Tibial artery (tissue), 4 donors: Measurements from ENCODE around the gene VPS26B.
"Not testable (repeated sequence)": the region's sequence is repeated elsewhere in the genome, so short reads cannot be mapped to it uniquely, and the experiment has no call there.

Source experiments
- DNase-seq, 2 donors: peaks; one replicate each; pipeline ENCODE4 v3.0.0-alpha.2; 2019
- H3K27ac ChIP-seq, 2 donors: fragments of 200-600 bp; sonication (generic) in 1 of 2; 1 replicate in 1 of 2; 2 replicates in 1 of 2; pipeline ENCODE4 v1.5.1; 2018 to 2019; ENCODE audit warnings: mild to moderate bottlenecking in 1 of 2
- H3K27me3 ChIP-seq, 2 donors: fragments of 200-600 bp; sonication (generic) in 1 of 2; one replicate each; pipeline versions ENCODE4 v1.5.1 to v1.6.0; 2016 to 2019
- H3K36me3 ChIP-seq, 3 donors: fragments of 200-600 bp; sonication (generic) in 2 of 3; one replicate each; pipeline ENCODE4 v1.5.1; 2016 to 2019; ENCODE audit warnings: mild to moderate bottlenecking in 2 of 3
- H3K4me1 ChIP-seq, 4 donors: fragments of 200-600 bp; sonication (generic) in 2 of 4; 1 replicate in 3 of 4; 2 replicates in 1 of 4; pipeline ENCODE4 v1.5.1; 2016 to 2019
- H3K4me3 ChIP-seq, 2 donors: fragments of 200-600 bp; sonication (generic) in 1 of 2; 1 replicate in 1 of 2; 2 replicates in 1 of 2; pipeline ENCODE4 v1.5.1; 2018 to 2019; ENCODE audit warnings: mild to moderate bottlenecking in 2 of 2
- H3K9me3 ChIP-seq, 3 donors: fragments of 200-600 bp; sonication (generic) in 1 of 3; one replicate each; pipeline ENCODE4 v1.5.1; 2016 to 2019
- intact Hi-C: fragments of 100-400 bp; cut with DNase I; formaldehyde crosslinking; loops from one replicate; pipeline ENCODE4 v1.15.0; 2023; ENCODE audit warnings: low total_unique reads
- TF ChIP-seq, protein P1 (sequence below), 2 experiments: fragments of 200-600 bp in 1 of 2; fragments of 450-650 bp in 1 of 2; IDR thresholded peaks; one replicate each; pipeline ENCODE4 v1.5.1; 2017 to 2019; ENCODE audit warnings: antibody characterized with exemption in 2 of 2, mild to moderate bottlenecking in 1 of 2, moderate library complexity in 1 of 2

Gene VPS26B

GRCh38 chr11:134252346-134253187 is 28.1 kb downstream of the VPS26B start:
- peaks cover 27 to 49% (median 31%) of the 10 kb centered on the region in 3 donors for H3K36me3 ChIP-seq
- peak in 1 of 2 donors; percentile 36 for DNase-seq
- H3K4me3 ChIP-seq = peak overlapping the region; percentile 77 to 97
- TF ChIP-seq, protein P1, sequence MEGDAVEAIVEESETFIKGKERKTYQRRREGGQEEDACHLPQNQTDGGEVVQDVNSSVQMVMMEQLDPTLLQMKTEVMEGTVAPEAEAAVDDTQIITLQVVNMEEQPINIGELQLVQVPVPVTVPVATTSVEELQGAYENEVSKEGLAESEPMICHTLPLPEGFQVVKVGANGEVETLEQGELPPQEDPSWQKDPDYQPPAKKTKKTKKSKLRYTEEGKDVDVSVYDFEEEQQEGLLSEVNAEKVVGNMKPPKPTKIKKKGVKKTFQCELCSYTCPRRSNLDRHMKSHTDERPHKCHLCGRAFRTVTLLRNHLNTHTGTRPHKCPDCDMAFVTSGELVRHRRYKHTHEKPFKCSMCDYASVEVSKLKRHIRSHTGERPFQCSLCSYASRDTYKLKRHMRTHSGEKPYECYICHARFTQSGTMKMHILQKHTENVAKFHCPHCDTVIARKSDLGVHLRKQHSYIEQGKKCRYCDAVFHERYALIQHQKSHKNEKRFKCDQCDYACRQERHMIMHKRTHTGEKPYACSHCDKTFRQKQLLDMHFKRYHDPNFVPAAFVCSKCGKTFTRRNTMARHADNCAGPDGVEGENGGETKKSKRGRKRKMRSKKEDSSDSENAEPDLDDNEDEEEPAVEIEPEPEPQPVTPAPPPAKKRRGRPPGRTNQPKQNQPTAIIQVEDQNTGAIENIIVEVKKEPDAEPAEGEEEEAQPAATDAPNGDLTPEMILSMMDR (IDR thresholded peaks at IDR 0.05) = no peak
- H3K27ac ChIP-seq = peak overlapping the region; percentile 73 to 74
- H3K27me3 ChIP-seq = no peaks in the 10 kb centered on the region
- H3K9me3 ChIP-seq = no peaks in the 10 kb centered on the region
- H3K4me1 ChIP-seq = peaks cover 0 to 30% (median 22%) of the 10 kb centered on the region in 4 donors
- intact Hi-C loops = loop anchor here (2.0 kb wide), 1 partner anchor 28 kb away; the partner anchor contains the start of gene VPS26B

DNA sequence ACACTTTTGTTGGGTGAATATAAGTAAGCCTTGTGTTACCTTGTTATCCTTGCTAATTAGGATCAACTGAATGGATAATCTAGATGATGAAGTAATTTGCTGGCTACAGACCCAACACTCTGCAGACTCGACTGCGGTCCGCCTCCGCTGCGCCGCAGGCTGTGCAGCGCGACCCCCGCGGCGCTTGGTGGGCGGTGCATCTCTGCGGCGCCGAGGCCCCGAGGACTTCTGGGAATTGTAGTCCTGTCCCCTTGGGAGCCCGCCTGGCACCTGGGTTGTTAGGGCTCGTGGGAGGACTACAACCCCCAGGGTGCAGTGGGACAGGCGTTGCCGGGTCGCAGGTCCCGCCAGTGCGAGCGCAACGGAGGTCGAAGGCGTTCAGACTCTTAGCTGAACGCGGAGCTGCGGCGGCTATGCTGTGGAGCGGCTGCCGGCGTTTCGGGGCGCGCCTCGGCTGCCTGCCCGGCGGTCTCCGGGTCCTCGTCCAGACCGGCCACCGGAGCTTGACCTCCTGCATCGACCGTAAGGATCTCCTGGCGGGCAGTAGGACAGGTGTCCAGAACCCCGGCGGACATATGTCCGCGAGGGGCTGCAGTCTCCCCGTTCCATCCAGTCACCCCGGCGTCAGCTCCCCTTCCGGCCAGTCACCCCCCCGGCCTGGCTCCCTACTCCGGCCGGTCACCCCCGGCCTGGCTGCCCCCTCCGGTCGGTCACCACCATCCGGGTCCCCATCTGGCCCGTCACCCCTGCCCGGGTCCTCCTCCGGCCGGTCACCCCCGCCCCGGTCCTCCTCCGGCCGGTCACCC is 28.9 kb downstream of the VPS26B start, which contains the start of the genes ACAD8 and THYN1:
Gene ACAD8 (plus strand): TSS at position 381 of the 806 bp plus-strand sequence. CDS start 33 bp downstream, at position 414.
Gene THYN1 (minus strand): TSS at position 165 of the 806 bp plus-strand sequence. CDS start 470 bp downstream, outside the sequence.
- peaks cover 22 to 49% (median 29%) of the 10 kb centered on the region in 3 donors for H3K36me3 ChIP-seq
- intact Hi-C loops = loop anchor here (2.0 kb wide), 1 partner anchor 29 kb away; the partner anchor contains the start of gene VPS26B
- H3K4me3 ChIP-seq = peak within 1 kb of the TSS; percentile 77 to 97
- no peaks in the 10 kb centered on the region for H3K27me3 ChIP-seq
- peak; percentile 96 to 98 for DNase-seq
- peaks cover 0 to 30% (median 22%) of the 10 kb centered on the region in 4 donors for H3K4me1 ChIP-seq
- H3K27ac ChIP-seq = peak within 1 kb of the TSS; percentile 73 to 74
- TF ChIP-seq, protein P1 (IDR thresholded peaks at IDR 0.05) = peak; percentile 34 to 55
- H3K9me3 ChIP-seq = no peaks in the 10 kb centered on the region

DNA sequence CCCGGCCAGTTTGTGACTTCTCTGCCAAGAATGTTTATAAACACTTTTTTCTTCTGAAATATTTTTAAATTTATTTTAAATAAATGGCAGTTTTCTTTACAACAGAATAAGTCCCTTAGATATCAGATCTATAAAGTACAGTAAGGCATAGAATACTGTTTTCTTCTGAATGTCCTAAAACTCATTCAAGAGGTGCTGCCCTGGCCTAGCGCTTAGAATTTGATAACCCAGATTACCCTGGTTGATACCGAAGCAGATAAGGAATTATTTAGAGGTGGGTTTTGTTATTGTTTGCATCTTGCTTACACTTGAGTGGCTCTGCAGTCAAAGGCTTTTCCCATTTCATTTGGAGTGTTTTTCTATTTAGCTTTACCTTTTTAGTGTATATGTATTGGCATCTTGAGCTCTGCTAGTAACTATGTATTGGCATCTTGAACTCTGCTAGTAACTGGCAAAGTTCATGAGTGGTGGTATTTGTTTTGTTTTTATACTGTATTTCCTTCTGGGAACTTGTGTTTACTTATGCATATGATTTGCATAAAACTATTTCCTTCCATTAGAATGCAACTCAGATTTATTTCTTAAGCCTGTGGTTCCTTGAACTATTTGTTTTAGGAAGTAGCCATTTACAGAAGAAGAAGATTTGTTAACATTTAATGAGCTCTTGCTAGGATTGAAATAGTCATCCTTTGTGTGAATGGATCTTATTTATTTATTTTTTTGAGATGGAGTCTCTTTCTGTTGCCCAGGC is 30.1 kb downstream of the VPS26B start:
- Histone ChIP-seq H3K4me1 (peaks cover 0 to 30% (median 22%) of the 10 kb centered on the region in 4 donors), H3K27me3 (no peaks in the 10 kb centered on the region), H3K27ac (no peak overlapping the region), H3K36me3 (peaks cover 21 to 49% (median 30%) of the 10 kb centered on the region in 3 donors), H3K9me3 (no peaks in the 10 kb centered on the region), H3K4me3 (peak overlapping the region; percentile 77 to 97)
- intact Hi-C loops = no loop called here
- TF ChIP-seq, protein P1 (IDR thresholded peaks at IDR 0.05) = no peak
- no peak for DNase-seq

- intact Hi-C loops, H3K27me3 ChIP-seq, DNase-seq, H3K27ac ChIP-seq, H3K4me3 ChIP-seq, H3K9me3 ChIP-seq: not testable (repeated sequence)
- Histone ChIP-seq H3K36me3 (peaks cover 21 to 49% (median 30%) of the 10 kb centered on the region in 3 donors), H3K4me1 (peaks cover 0 to 30% (median 22%) of the 10 kb centered on the region in 4 donors)
Measured at GRCh38 chr11:134255184-134255561, 30.7 kb downstream of the VPS26B start.

GRCh38 chr11:134257101-134257500 is 32.6 kb downstream of the VPS26B start:
- no peak for DNase-seq
- intact Hi-C loops = no loop called here
- Histone ChIP-seq H3K36me3 (peaks cover 37 to 58% (median 49%) of the 10 kb centered on the region in 3 donors), H3K4me1 (peaks cover 0 to 23% (median 14%) of the 10 kb centered on the region in 4 donors), H3K4me3 (no peak overlapping the region), H3K27me3 (no peaks in the 10 kb centered on the region), H3K9me3 (no peaks in the 10 kb centered on the region), H3K27ac (no peak overlapping the region)
- TF ChIP-seq, protein P1 (IDR thresholded peaks at IDR 0.05) = no peak
